ENCODE measurements around the gene ASGR1.
"Not testable (repeated sequence)": the region's sequence is repeated elsewhere in the genome, so short reads cannot be mapped to it uniquely, and the experiment has no call there.

Gene ASGR1

GRCh38 chr17:7169565-7169908 is 9.6 kb downstream of the ASGR1 start:
- not testable (repeated sequence) for H3K27me3 ChIP-seq (ENCODE audit: low read depth, low read length); H3K4me3 ChIP-seq (ENCODE audit: low read depth in 1 of 2, low read length in 2 of 2); H3K36me3 ChIP-seq (ENCODE audit: control insufficient read depth in 1 of 2, insufficient read depth in 2 of 2, low read length in 2 of 2); H3K27ac ChIP-seq (ENCODE audit: low read length); H3K4me1 ChIP-seq (ENCODE audit: control insufficient read depth in 1 of 2, insufficient read depth in 2 of 2, low read length in 2 of 2); H3K9me3 ChIP-seq (ENCODE audit: control insufficient read depth in 1 of 2, low read length in 2 of 2)

GRCh38 chr17:7168841-7169564 is 10.2 kb downstream of the ASGR1 start:
- not testable (repeated sequence) for H3K27me3 ChIP-seq (ENCODE audit: low read depth, low read length); H3K9me3 ChIP-seq (ENCODE audit: control insufficient read depth in 1 of 2, low read length in 2 of 2); H3K4me3 ChIP-seq (ENCODE audit: low read depth in 1 of 2, low read length in 2 of 2); H3K36me3 ChIP-seq (ENCODE audit: control insufficient read depth in 1 of 2, insufficient read depth in 2 of 2, low read length in 2 of 2); H3K4me1 ChIP-seq (ENCODE audit: control insufficient read depth in 1 of 2, insufficient read depth in 2 of 2, low read length in 2 of 2); H3K27ac ChIP-seq (ENCODE audit: low read length)

- no peaks in the 10 kb centered on the region for H3K27me3 ChIP-seq (ENCODE audit: low read depth, low read length)
- H3K4me1 ChIP-seq (ENCODE audit: control insufficient read depth in 1 of 2, insufficient read depth in 2 of 2, low read length in 2 of 2): no peaks in the 10 kb centered on the region
- no peaks in the 10 kb centered on the region for H3K36me3 ChIP-seq (ENCODE audit: control insufficient read depth in 1 of 2, insufficient read depth in 2 of 2, low read length in 2 of 2)
- no peak overlapping the region for H3K27ac ChIP-seq (ENCODE audit: low read length)
- H3K9me3 ChIP-seq (ENCODE audit: control insufficient read depth in 1 of 2, low read length in 2 of 2): peaks cover 0 to 4% of the 10 kb centered on the region in 2 donors
- H3K4me3 ChIP-seq (ENCODE audit: low read depth in 1 of 2, low read length in 2 of 2): no peak overlapping the region
Measured at GRCh38 chr17:7167832-7168231, 11.3 kb downstream of the ASGR1 start.

- H3K4me1 ChIP-seq (ENCODE audit: control insufficient read depth in 1 of 2, insufficient read depth in 2 of 2, low read length in 2 of 2): no peaks in the 10 kb centered on the region
- H3K9me3 ChIP-seq (ENCODE audit: control insufficient read depth in 1 of 2, low read length in 2 of 2): peaks cover 0 to 4% of the 10 kb centered on the region in 2 donors
- no peak overlapping the region for H3K4me3 ChIP-seq (ENCODE audit: low read depth in 1 of 2, low read length in 2 of 2)
- H3K27ac ChIP-seq (ENCODE audit: low read length): no peak overlapping the region
- H3K27me3 ChIP-seq (ENCODE audit: low read depth, low read length): no peaks in the 10 kb centered on the region
- H3K36me3 ChIP-seq (ENCODE audit: control insufficient read depth in 1 of 2, insufficient read depth in 2 of 2, low read length in 2 of 2): no peaks in the 10 kb centered on the region
Measured at GRCh38 chr17:7166873-7167272, 12.3 kb downstream of the ASGR1 start.

GRCh38 chr17:7159571-7159970 is 19.6 kb downstream of the ASGR1 start:
- H3K27me3 ChIP-seq (ENCODE audit: low read depth, low read length); H3K4me1 ChIP-seq (ENCODE audit: control insufficient read depth in 1 of 2, insufficient read depth in 2 of 2, low read length in 2 of 2); H3K4me3 ChIP-seq (ENCODE audit: low read depth in 1 of 2, low read length in 2 of 2); H3K9me3 ChIP-seq (ENCODE audit: control insufficient read depth in 1 of 2, low read length in 2 of 2); H3K27ac ChIP-seq (ENCODE audit: low read length); H3K36me3 ChIP-seq (ENCODE audit: control insufficient read depth in 1 of 2, insufficient read depth in 2 of 2, low read length in 2 of 2): not testable (repeated sequence)

- not testable (repeated sequence) for H3K4me1 ChIP-seq (ENCODE audit: control insufficient read depth in 1 of 2, insufficient read depth in 2 of 2, low read length in 2 of 2); H3K27me3 ChIP-seq (ENCODE audit: low read depth, low read length); H3K36me3 ChIP-seq (ENCODE audit: control insufficient read depth in 1 of 2, insufficient read depth in 2 of 2, low read length in 2 of 2); H3K27ac ChIP-seq (ENCODE audit: low read length); H3K9me3 ChIP-seq (ENCODE audit: control insufficient read depth in 1 of 2, low read length in 2 of 2); H3K4me3 ChIP-seq (ENCODE audit: low read depth in 1 of 2, low read length in 2 of 2)
Measured at GRCh38 chr17:7158424-7158823, 20.7 kb downstream of the ASGR1 start.

GRCh38 chr17:7156342-7156940 is 22.7 kb downstream of the ASGR1 start:
- Histone ChIP-seq H3K27ac (ENCODE audit: low read length) (no peak overlapping the region), H3K4me3 (ENCODE audit: low read depth in 1 of 2, low read length in 2 of 2) (no peak overlapping the region), H3K36me3 (ENCODE audit: control insufficient read depth in 1 of 2, insufficient read depth in 2 of 2, low read length in 2 of 2) (no peaks in the 10 kb centered on the region), H3K4me1 (ENCODE audit: control insufficient read depth in 1 of 2, insufficient read depth in 2 of 2, low read length in 2 of 2) (no peaks in the 10 kb centered on the region), H3K9me3 (ENCODE audit: control insufficient read depth in 1 of 2, low read length in 2 of 2) (no peaks in the 10 kb centered on the region), H3K27me3 (ENCODE audit: low read depth, low read length) (no peaks in the 10 kb centered on the region)

GRCh38 chr17:7147772-7148171 is 31.4 kb downstream of the ASGR1 start:
- Histone ChIP-seq H3K9me3 (ENCODE audit: control insufficient read depth in 1 of 2, low read length in 2 of 2) (no peaks in the 10 kb centered on the region), H3K36me3 (ENCODE audit: control insufficient read depth in 1 of 2, insufficient read depth in 2 of 2, low read length in 2 of 2) (no peaks in the 10 kb centered on the region), H3K4me3 (ENCODE audit: low read depth in 1 of 2, low read length in 2 of 2) (no peak overlapping the region), H3K27ac (ENCODE audit: low read length) (no peak overlapping the region), H3K27me3 (ENCODE audit: low read depth, low read length) (no peaks in the 10 kb centered on the region), H3K4me1 (ENCODE audit: control insufficient read depth in 1 of 2, insufficient read depth in 2 of 2, low read length in 2 of 2) (no peaks in the 10 kb centered on the region)

- no peaks in the 10 kb centered on the region for H3K36me3 ChIP-seq (ENCODE audit: control insufficient read depth in 1 of 2, insufficient read depth in 2 of 2, low read length in 2 of 2)
- no peak overlapping the region for H3K4me3 ChIP-seq (ENCODE audit: low read depth in 1 of 2, low read length in 2 of 2)
- H3K9me3 ChIP-seq (ENCODE audit: control insufficient read depth in 1 of 2, low read length in 2 of 2): no peaks in the 10 kb centered on the region
- no peaks in the 10 kb centered on the region for H3K4me1 ChIP-seq (ENCODE audit: control insufficient read depth in 1 of 2, insufficient read depth in 2 of 2, low read length in 2 of 2)
- no peak overlapping the region for H3K27ac ChIP-seq (ENCODE audit: low read length)
- H3K27me3 ChIP-seq (ENCODE audit: low read depth, low read length): no peaks in the 10 kb centered on the region
Measured at GRCh38 chr17:7146115-7146514, 33.1 kb downstream of the ASGR1 start.

- H3K4me3 ChIP-seq (ENCODE audit: low read depth in 1 of 2, low read length in 2 of 2): no peak overlapping the region
Measured at GRCh38 chr17:7144213-7144612, 35.0 kb downstream of the ASGR1 start.

GRCh38 chr17:7141824-7142223 is 37.3 kb downstream of the ASGR1 start:
- no peak overlapping the region for H3K4me3 ChIP-seq (ENCODE audit: low read depth in 1 of 2, low read length in 2 of 2)
- H3K9me3 ChIP-seq (ENCODE audit: control insufficient read depth in 1 of 2, low read length in 2 of 2): no peaks in the 10 kb centered on the region
- no peaks in the 10 kb centered on the region for H3K36me3 ChIP-seq (ENCODE audit: control insufficient read depth in 1 of 2, insufficient read depth in 2 of 2, low read length in 2 of 2)
- no peaks in the 10 kb centered on the region for H3K4me1 ChIP-seq (ENCODE audit: control insufficient read depth in 1 of 2, insufficient read depth in 2 of 2, low read length in 2 of 2)
- no peaks in the 10 kb centered on the region for H3K27me3 ChIP-seq (ENCODE audit: low read depth, low read length)
- H3K27ac ChIP-seq (ENCODE audit: low read length): no peak overlapping the region

More at GRCh38 chr17:7144213-7144612, 35.0 kb downstream of the ASGR1 start:
- Histone ChIP-seq H3K4me1 (ENCODE audit: control insufficient read depth in 1 of 2, insufficient read depth in 2 of 2, low read length in 2 of 2) (no peaks in the 10 kb centered on the region), H3K27ac (ENCODE audit: low read length) (no peak overlapping the region), H3K27me3 (ENCODE audit: low read depth, low read length) (no peaks in the 10 kb centered on the region), H3K36me3 (ENCODE audit: control insufficient read depth in 1 of 2, insufficient read depth in 2 of 2, low read length in 2 of 2) (no peaks in the 10 kb centered on the region), H3K9me3 (ENCODE audit: control insufficient read depth in 1 of 2, low read length in 2 of 2) (no peaks in the 10 kb centered on the region)

- Histone ChIP-seq H3K4me1 (ENCODE audit: control insufficient read depth in 1 of 2, insufficient read depth in 2 of 2, low read length in 2 of 2) (no peaks in the 10 kb centered on the region), H3K27me3 (ENCODE audit: low read depth, low read length) (no peaks in the 10 kb centered on the region), H3K9me3 (ENCODE audit: control insufficient read depth in 1 of 2, low read length in 2 of 2) (no peaks in the 10 kb centered on the region), H3K4me3 (ENCODE audit: low read depth in 1 of 2, low read length in 2 of 2) (no peak overlapping the region), H3K36me3 (ENCODE audit: control insufficient read depth in 1 of 2, insufficient read depth in 2 of 2, low read length in 2 of 2) (no peaks in the 10 kb centered on the region), H3K27ac (ENCODE audit: low read length) (no peak overlapping the region)
Measured at GRCh38 chr17:7139400-7139799, 39.8 kb downstream of the ASGR1 start.

Data from muscle layer of duodenum (tissue), 2 donors.